Measurements from ENCODE around the gene ARMC3. TPM values are rescaled to one million over a fixed set of nuclear protein-coding genes. Genes with fewer than 3 reads are reported as not detected.
"Not testable (repeated sequence)": the region's sequence is repeated elsewhere in the genome, so short reads cannot be mapped to it uniquely, and the experiment has no call there.

The ARMC3 gene
- total RNA-seq, 1 experiment from 2014 or later: 0.09 TPM

DNA sequence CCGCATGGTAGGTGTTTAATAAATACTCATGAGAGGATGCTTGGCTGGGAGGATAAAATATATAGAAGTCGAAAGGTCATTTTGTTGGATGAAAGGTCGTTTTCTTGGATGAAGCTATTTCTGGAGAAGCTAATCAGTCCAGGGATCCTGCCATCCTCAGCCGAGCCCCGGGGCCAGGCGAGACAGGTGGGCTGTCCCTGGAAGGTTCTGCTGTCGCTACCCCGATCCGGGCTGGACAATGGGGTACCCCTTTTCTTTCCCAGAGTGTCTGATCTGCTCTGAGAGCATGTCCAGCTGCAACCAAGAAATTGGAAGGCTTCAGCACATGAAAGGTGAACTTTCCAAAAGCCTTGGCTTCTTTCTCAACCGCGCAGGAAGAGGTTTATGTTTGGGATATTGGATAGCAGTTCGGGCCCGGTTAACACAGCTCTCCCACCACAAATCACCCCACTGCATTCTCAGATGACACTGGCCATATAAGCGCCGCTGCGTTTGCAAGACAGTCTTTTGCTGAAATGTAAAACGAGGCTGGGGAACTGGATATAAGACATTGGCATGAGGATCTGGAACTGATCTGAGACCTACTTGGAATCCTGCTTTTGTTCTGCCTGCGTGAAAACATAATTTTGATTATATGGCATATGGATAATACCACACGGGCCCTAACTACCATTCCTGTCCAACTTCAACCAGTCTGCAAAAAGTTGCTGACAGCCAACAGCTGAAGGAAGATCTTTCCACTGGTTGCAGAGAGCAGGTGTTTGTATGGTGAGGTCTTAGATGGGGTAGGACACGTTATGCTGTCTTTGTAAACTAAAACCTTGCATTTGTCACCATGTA lies 136.3 kb downstream of the ARMC3 start:
- Histone ChIP-seq H4K91ac (ENCODE audit: insufficient read length, low read depth, low read length) (no peak overlapping the region), H3K4ac (ENCODE audit: low read depth, low read length) (no peak overlapping the region), H3K27ac (ENCODE audit: insufficient read length, low read depth, low read length) (no peak overlapping the region), H3K27me3 (ENCODE audit: insufficient read depth, low read length) (no peaks in the 10 kb centered on the region), H3K56ac (ENCODE audit: insufficient read length, low read depth, low read length) (no peak overlapping the region), H4K8ac (replicated peaks; ENCODE audit: insufficient read length, low read depth, low read length) (no peak overlapping the region), H3K9ac (ENCODE audit: extremely low read depth, insufficient read length, low read length) (no peak overlapping the region), H3K23me2 (ENCODE audit: insufficient read length, low read depth, low read length, poor library complexity, severe bottlenecking) (no peaks in the 10 kb centered on the region), H4K5ac (ENCODE audit: insufficient read length, low read depth, low read length) (no peak overlapping the region), H2BK120ac (ENCODE audit: low read depth, low read length, poor library complexity, severe bottlenecking) (no peak overlapping the region), H2BK12ac (ENCODE audit: insufficient read length, low read depth, low read length) (no peak overlapping the region), H2BK5ac (ENCODE audit: insufficient read length, low read length) (no peak overlapping the region), H3K4me2 (ENCODE audit: insufficient read depth, insufficient read length, low read length) (no peak overlapping the region), H4K20me1 (ENCODE audit: control insufficient read depth, insufficient read depth, insufficient read length) (no peaks in the 10 kb centered on the region), H3K18ac (ENCODE audit: insufficient read length, low read depth, low read length) (no peak overlapping the region), H3K9me3 (ENCODE audit: control insufficient read depth, low read depth, low read length) (no peaks in the 10 kb centered on the region), H2BK20ac (ENCODE audit: low read depth, low read length, poor library complexity, severe bottlenecking) (no peak overlapping the region), H2AK5ac (ENCODE audit: insufficient read length, low read length) (no peak overlapping the region), H3K79me2 (ENCODE audit: insufficient read depth, low read length) (no peaks in the 10 kb centered on the region), H2AFZ (ENCODE audit: low read length) (no peak overlapping the region), H3K4me1 (ENCODE audit: insufficient read depth, low read length) (peaks cover 9% of the 10 kb centered on the region; the same call in 1 of the 2 replicates), H3K14ac (ENCODE audit: insufficient read depth, low read length) (no peak overlapping the region), H3T11ph (ENCODE audit: low read length) (no peak overlapping the region), H3K23ac (ENCODE audit: insufficient read length, low read depth, low read length) (no peak overlapping the region), H2BK15ac (ENCODE audit: low read depth, low read length) (no peak overlapping the region), H3K79me1 (ENCODE audit: insufficient read depth, low read depth, low read length, poor library complexity, severe bottlenecking) (no peaks in the 10 kb centered on the region)
- H3K36me3 Mint-ChIP-seq (ENCODE audit: insufficient read depth in 1 of 3, low read depth in 3 of 3): peaks cover 0 to 3% (median 3%) of the 10 kb centered on the region in 3 experiments; a peak in 3 of 7 replicates
- no peak overlapping the region for H3K4me3 Mint-ChIP-seq
- H3K27ac Mint-ChIP-seq: peak overlapping the region in 1 of 3 experiments; percentile 2; a peak in 1 of 7 replicates
- no CpG with 5 or more reads among the region's 20 CpGs for WGBS (ENCODE audit: extremely low coverage, insufficient read length, low lambda C conversion rate)
- TF ChIP-seq, protein P1, sequence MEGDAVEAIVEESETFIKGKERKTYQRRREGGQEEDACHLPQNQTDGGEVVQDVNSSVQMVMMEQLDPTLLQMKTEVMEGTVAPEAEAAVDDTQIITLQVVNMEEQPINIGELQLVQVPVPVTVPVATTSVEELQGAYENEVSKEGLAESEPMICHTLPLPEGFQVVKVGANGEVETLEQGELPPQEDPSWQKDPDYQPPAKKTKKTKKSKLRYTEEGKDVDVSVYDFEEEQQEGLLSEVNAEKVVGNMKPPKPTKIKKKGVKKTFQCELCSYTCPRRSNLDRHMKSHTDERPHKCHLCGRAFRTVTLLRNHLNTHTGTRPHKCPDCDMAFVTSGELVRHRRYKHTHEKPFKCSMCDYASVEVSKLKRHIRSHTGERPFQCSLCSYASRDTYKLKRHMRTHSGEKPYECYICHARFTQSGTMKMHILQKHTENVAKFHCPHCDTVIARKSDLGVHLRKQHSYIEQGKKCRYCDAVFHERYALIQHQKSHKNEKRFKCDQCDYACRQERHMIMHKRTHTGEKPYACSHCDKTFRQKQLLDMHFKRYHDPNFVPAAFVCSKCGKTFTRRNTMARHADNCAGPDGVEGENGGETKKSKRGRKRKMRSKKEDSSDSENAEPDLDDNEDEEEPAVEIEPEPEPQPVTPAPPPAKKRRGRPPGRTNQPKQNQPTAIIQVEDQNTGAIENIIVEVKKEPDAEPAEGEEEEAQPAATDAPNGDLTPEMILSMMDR (conservative IDR thresholded peaks at IDR 0.05): no peak
- no peaks in the 10 kb centered on the region for H3K27me3 Mint-ChIP-seq (ENCODE audit: low read depth)
- no peak for DNase-seq
- peaks cover 1 to 6% of the 10 kb centered on the region in 2 experiments; a peak in 3 of 5 replicates for H3K9me3 Mint-ChIP-seq
- H3K4me1 Mint-ChIP-seq: peaks cover 38 to 39% of the 10 kb centered on the region in 2 experiments

DNA sequence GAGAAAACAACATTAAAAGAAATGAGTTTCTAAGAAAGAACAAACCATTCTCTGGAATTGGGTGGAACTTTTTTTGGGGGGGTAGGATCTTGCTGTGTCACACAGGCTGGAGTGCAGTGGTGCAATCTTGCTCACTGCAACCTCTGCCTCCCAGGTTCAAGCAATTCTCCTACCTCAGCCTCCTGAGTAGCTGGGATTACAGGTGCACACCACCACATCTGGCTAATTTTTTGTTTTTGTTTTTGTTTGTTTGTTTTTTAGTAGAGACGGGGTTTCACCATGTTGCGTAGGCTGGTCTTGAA lies 136.9 kb downstream of the ARMC3 start:
- H3K9me3 Mint-ChIP-seq; H3K9ac ChIP-seq (ENCODE audit: extremely low read depth, insufficient read length, low read length); H3K4me1 ChIP-seq (ENCODE audit: insufficient read depth, low read length); H3T11ph ChIP-seq (ENCODE audit: low read length); H4K91ac ChIP-seq (ENCODE audit: insufficient read length, low read depth, low read length); H3K4ac ChIP-seq (ENCODE audit: low read depth, low read length); H4K8ac ChIP-seq (replicated peaks; ENCODE audit: insufficient read length, low read depth, low read length); H3K23me2 ChIP-seq (ENCODE audit: insufficient read length, low read depth, low read length, poor library complexity, severe bottlenecking); H3K36me3 Mint-ChIP-seq (ENCODE audit: insufficient read depth in 1 of 3, low read depth in 3 of 3); H2BK15ac ChIP-seq (ENCODE audit: low read depth, low read length); H3K27me3 Mint-ChIP-seq (ENCODE audit: low read depth); DNase-seq; H2AFZ ChIP-seq (ENCODE audit: low read length); H3K27ac ChIP-seq (ENCODE audit: insufficient read length, low read depth, low read length); H3K27ac Mint-ChIP-seq; H3K23ac ChIP-seq (ENCODE audit: insufficient read length, low read depth, low read length); H3K9me3 ChIP-seq (ENCODE audit: control insufficient read depth, low read depth, low read length); H3K4me2 ChIP-seq (ENCODE audit: insufficient read depth, insufficient read length, low read length); H2BK5ac ChIP-seq (ENCODE audit: insufficient read length, low read length); H2BK12ac ChIP-seq (ENCODE audit: insufficient read length, low read depth, low read length); H4K20me1 ChIP-seq (ENCODE audit: control insufficient read depth, insufficient read depth, insufficient read length); H3K79me1 ChIP-seq (ENCODE audit: insufficient read depth, low read depth, low read length, poor library complexity, severe bottlenecking); H3K14ac ChIP-seq (ENCODE audit: insufficient read depth, low read length); H3K27me3 ChIP-seq (ENCODE audit: insufficient read depth, low read length); H3K56ac ChIP-seq (ENCODE audit: insufficient read length, low read depth, low read length); H2AK5ac ChIP-seq (ENCODE audit: insufficient read length, low read length); H3K18ac ChIP-seq (ENCODE audit: insufficient read length, low read depth, low read length); H4K5ac ChIP-seq (ENCODE audit: insufficient read length, low read depth, low read length); H2BK120ac ChIP-seq (ENCODE audit: low read depth, low read length, poor library complexity, severe bottlenecking); H3K79me2 ChIP-seq (ENCODE audit: insufficient read depth, low read length); H3K4me3 Mint-ChIP-seq; H2BK20ac ChIP-seq (ENCODE audit: low read depth, low read length, poor library complexity, severe bottlenecking): not testable (repeated sequence)
- peaks cover 35 to 37% of the 10 kb centered on the region in 2 experiments for H3K4me1 Mint-ChIP-seq
- WGBS (ENCODE audit: extremely low coverage, insufficient read length, low lambda C conversion rate): no CpG with 5 or more reads among the region's 2 CpGs

Measured in H9 (cell line).